A673 (cell line): Measurements from ENCODE around the gene SNX32. TPM values are rescaled to one million over a fixed set of nuclear protein-coding genes. Genes with fewer than 3 reads are reported as not detected.

ENCODE experiments used
- BruUV-seq: library from RNA; stranded (reverse); fragments of 400-500 nt; replicated peaks from 2 replicates; lab custom pipeline; 2021; lab: Mats Ljungman, UMichigan
- CTCF ChIA-PET: fragments of 300-600 bp; sonication (Branson Sonifier 250); formaldehyde crosslinking; loops from one replicate; lab custom pipeline; 2022; ENCODE audit warnings: antibody characterized with exemption; lab: Charles Lee
- POLR2A ChIA-PET: fragments of 300-600 bp; sonication (Branson Sonifier 250); formaldehyde crosslinking; loops from one replicate; lab custom pipeline; 2022; ENCODE audit warnings: antibody characterized with exemption; ENCODE audit not compliant: low non-redundant PET; lab: Charles Lee
- DNase-seq: peaks from one replicate; pipeline ENCODE4 v3.0.0-alpha.2; 2015; ENCODE audit warnings: low spot score
- H3K27ac ChIP-seq: fragments of 200-600 bp; sonication (generic); 2 replicates; pipeline ENCODE4 v1.5.1; 2016; ENCODE audit warnings: mixed run types, low read depth, mild to moderate bottlenecking, mixed read lengths, antibody characterized with exemption, low read length; ENCODE audit not compliant: poor library complexity, severe bottlenecking
- H3K27me3 ChIP-seq: fragments of 200-600 bp; sonication (generic); replicated peaks from 2 replicates; pipeline ENCODE4 v1.6.1; 2017; ENCODE audit warnings: mixed run types, low read depth, mild to moderate bottlenecking, mixed read lengths, antibody characterized with exemption, low read length; ENCODE audit not compliant: insufficient read depth, poor library complexity
- H3K36me3 ChIP-seq: fragments of 200-600 bp; sonication (generic); 2 replicates; pipeline ENCODE4 v1.6.1; 2016; ENCODE audit warnings: mixed run types, mild to moderate bottlenecking, mixed read lengths, antibody characterized with exemption, low read length; ENCODE audit not compliant: insufficient read depth, poor library complexity, severe bottlenecking
- H3K4me1 ChIP-seq: fragments of 200-600 bp; sonication (generic); 2 replicates; pipeline ENCODE4 v1.6.1; 2017; ENCODE audit warnings: mixed run types, mild to moderate bottlenecking, mixed read lengths, antibody characterized with exemption, low read length; ENCODE audit not compliant: insufficient read depth, poor library complexity, severe bottlenecking
- H3K4me3 ChIP-seq: fragments of 200-600 bp; sonication (generic); 2 replicates; pipeline ENCODE4 v1.5.1; 2016; ENCODE audit warnings: low read depth, mixed run types, mild to moderate bottlenecking, mixed read lengths, low read length; ENCODE audit not compliant: poor library complexity, severe bottlenecking
- H3K9me3 ChIP-seq: fragments of 200-600 bp; sonication (generic); 2 replicates; pipeline ENCODE4 v1.6.1; 2016; ENCODE audit warnings: mixed run types, low read depth, mild to moderate bottlenecking, mixed read lengths, antibody characterized with exemption, low read length; ENCODE audit not compliant: poor library complexity, severe bottlenecking
- CTCF ChIP-seq: fragments of 300-800, 200-600 bp; sonication (generic); conservative IDR thresholded peaks from 2 replicates; pipeline ENCODE4 v1.5.1; 2017; ENCODE audit warnings: low read depth, mild to moderate bottlenecking, antibody characterized with exemption, low read length, moderate library complexity, mixed read lengths
- EZH2 ChIP-seq: fragments of 200-600 bp; sonication (generic); IDR thresholded peaks from 2 replicates; pipeline ENCODE4 v1.6.1; 2017; ENCODE audit warnings: borderline replicate concordance, low read depth, mild to moderate bottlenecking, mixed read lengths, antibody characterized with exemption, low read length; ENCODE audit not compliant: poor library complexity, severe bottlenecking
- intact Hi-C: fragments of 100-400 bp; cut with micrococcal nuclease; formaldehyde crosslinking; loops from one replicate; pipeline ENCODE4 v1.10.0; 2022; ENCODE audit not compliant: unreplicated experiment
- total RNA-seq: library from RNA; stranded (reverse); gene quantifications from 2 replicates; pipeline ENCODE4 v1.2.3, GENCODE V29; 2021

Gene SNX32
- total RNA-seq, 1 experiment from 2014 or later, result 2.1 TPM

- Histone ChIP-seq H3K27me3 (no peaks in the 10 kb centered on the region), H3K4me3 (peak overlapping the region; percentile 95), H3K27ac (peak overlapping the region; percentile 99), H3K36me3 (peaks cover 50% of the 10 kb centered on the region), H3K4me1 (peaks cover 25% of the 10 kb centered on the region), H3K9me3 (no peaks in the 10 kb centered on the region)
- TF ChIP-seq EZH2 (no peak), CTCF (no peak)
- no TSS peak for BruUV-seq
- ChIA-PET POLR2A (interaction anchor here (0.5 to 1.4 kb wide), 10 partner anchors 9 to 854 kb away, joined by 3 to 11 read pairs (median 3); partner anchors contain the start of genes CCDC85B and FIBP), CTCF (interaction anchor here (0.5 to 2.4 kb wide), 20 partner anchors 8 to 501 kb away, joined by 3 to 65 read pairs (median 4); partner anchors contain the start of genes BANF1, CCDC85B, EIF1AD and FIBP)
- DNase-seq, result no peak
- intact Hi-C loops, result loop anchor here (5.0 kb wide), 1 partner anchor 1083 kb away; the partner anchor contains the start of gene SF1
Measured at GRCh38 chr11:65859812-65860277, 26.1 kb downstream of the SNX32 start.

DNA sequence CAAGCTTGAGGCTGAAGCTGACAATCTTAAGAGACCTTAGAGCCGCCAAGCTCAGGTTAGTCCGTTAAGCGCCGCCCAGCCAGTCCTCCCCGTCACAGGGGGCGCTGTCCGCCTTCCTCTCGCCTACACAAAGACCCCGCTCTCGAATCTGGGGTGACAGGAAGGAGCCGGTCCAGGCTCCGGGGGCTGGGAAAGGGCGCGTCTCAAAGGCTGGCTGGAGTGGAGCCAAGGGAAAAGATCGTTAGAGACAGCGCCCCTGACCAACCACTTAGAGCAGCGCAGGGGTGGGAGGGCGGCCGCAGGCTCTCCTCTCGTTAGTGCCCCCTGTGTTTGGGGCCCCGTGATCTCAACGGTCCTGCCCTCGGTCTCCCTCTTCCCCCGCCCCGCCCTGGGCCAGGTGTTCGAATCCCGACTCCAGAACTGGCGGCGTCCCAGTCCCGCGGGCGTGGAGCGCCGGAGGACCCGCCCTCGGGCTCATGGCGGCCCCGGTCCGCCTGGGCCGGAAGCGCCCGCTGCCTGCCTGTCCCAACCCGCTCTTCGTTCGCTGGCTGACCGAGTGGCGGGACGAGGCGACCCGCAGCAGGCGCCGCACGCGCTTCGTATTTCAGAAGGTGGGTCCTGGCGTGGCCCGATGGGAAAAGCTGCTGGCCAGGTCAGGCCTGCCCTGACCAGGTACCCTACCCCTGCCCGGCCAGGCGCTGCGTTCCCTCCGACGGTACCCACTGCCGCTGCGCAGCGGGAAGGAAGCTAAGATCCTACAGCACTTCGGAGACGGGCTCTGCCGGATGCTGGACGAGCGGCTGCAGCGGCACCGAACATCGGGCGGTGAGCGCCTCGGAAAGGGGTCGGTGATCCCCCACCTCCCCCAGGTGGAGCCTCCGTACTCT, 26.8 kb downstream of the SNX32 start, which contains the start of gene MUS81:
Gene MUS81 (plus strand): TSS at position 156 of the 887 bp plus-strand sequence. CDS start 321 bp downstream, at position 477.
- Histone ChIP-seq H3K27ac (peak within 1 kb of the TSS; percentile 99), H3K4me1 (peaks cover 25% of the 10 kb centered on the region), H3K4me3 (peak within 1 kb of the TSS; percentile 95), H3K27me3 (no peaks in the 10 kb centered on the region), H3K9me3 (no peaks in the 10 kb centered on the region), H3K36me3 (peaks cover 50% of the 10 kb centered on the region)
- DNase-seq, result peak; percentile 99
- no peak for TF ChIP-seq EZH2
- peak; percentile 99 for TF ChIP-seq CTCF
- intact Hi-C loops, result no loop called here
- BruUV-seq, result TSS peak; percentile 66
- POLR2A ChIA-PET, result interaction anchor here (0.6 to 1.4 kb wide), 4 partner anchors 10 to 360 kb away, joined by 3 to 6 read pairs (median 4); partner anchors contain the start of gene CCDC85B
- CTCF ChIA-PET, result interaction anchor here (0.5 to 2.4 kb wide), 17 partner anchors 8 to 500 kb away, joined by 3 to 65 read pairs (median 4); partner anchors contain the start of genes BANF1, CCDC85B, EIF1AD and FIBP

DNA sequence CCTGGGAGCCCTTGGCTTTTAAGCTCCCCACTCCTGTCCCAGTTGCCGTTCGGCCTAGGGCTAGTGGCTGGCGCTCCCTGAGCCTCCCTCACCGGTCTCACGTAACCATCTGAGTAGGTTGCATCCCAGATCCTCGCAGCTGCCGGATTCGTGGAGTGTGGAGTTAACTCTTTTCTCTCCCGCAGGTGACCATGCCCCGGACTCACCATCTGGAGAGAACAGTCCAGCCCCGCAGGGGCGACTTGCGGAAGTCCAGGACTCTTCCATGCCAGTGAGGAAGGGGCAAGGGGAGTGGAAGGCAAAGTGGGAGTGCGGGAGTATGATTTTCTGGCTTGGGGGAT, 27.4 kb downstream of the SNX32 start:
- CTCF ChIA-PET, result interaction anchor here (2.0 kb wide), 1 partner anchor 27 kb away, joined by 65 read pairs; the partner anchor contains the start of gene FIBP
- Histone ChIP-seq H3K9me3 (no peaks in the 10 kb centered on the region), H3K27ac (peak overlapping the region; percentile 99), H3K4me1 (peaks cover 22% of the 10 kb centered on the region), H3K27me3 (no peaks in the 10 kb centered on the region), H3K4me3 (peak overlapping the region; percentile 95), H3K36me3 (peaks cover 50% of the 10 kb centered on the region)
- POLR2A ChIA-PET, result no interaction called here
- intact Hi-C loops, result no loop called here
- no peak for DNase-seq
- TF ChIP-seq EZH2, result no peak
- no peak for TF ChIP-seq CTCF
- no TSS peak for BruUV-seq
